ENCODE measurements around the gene CCDC50.

CCDC50 gene

DNA sequence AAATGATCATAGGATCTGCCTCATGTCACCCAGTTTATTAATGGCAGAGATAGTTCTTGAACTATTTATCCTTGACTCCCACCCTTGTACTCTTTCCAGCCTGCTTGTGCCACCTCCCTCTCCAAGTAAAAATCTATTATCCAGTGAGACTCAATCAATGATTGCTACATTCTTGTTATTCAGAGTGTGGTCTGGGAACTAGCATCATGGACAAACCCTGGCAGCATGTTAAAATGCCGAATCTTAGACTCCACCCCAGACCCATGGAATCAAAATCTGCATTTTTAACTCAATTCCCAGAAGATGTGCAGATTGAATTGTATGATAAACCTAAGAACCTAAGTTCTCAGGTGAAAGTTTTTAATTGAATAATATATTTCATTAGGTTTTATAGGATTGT lies 97.1 kb downstream of the CCDC50 start:
- no peak for DNase-seq (ENCODE audit: low read depth)

DNA sequence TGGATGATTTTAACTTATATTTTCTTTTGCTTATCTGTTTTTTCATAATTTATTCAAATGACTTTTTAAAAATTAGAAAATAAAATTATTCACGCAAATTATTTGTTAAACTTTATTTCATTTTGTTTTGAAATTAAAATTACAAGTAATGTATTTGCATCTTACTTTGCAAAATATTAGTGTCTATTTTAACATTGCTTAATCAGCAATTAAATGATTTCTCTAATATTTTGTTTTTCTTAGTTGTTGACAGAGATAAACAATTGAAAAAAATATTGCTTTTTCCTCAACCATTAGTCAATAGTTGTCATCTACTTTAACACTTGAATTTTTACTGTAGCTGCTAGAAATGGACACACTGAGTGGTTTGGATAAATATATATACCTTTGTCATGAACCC lies 99.0 kb downstream of the CCDC50 start:
- DNase-seq (ENCODE audit: low read depth) = no peak

DNA sequence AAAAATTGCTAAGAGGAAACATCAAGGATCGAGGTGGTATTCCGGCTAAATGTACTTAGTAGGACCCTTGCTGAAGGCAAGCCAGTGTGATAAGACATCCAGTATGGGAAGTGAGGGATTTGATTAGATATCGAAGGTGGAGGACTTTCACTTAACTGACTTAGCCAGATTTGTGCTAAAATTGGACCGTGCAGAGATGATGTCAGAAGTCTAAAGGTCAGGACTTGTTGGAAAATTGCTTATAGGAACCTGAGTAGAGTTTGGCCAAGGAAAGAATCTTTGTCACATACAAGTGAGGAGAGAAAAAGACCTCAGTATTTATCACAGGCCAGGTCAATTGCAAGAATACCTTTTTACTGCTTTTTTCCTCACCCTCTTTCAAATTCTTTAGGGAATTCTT lies 100.9 kb downstream of the CCDC50 start:
- no peak for DNase-seq (ENCODE audit: low read depth)

DNA sequence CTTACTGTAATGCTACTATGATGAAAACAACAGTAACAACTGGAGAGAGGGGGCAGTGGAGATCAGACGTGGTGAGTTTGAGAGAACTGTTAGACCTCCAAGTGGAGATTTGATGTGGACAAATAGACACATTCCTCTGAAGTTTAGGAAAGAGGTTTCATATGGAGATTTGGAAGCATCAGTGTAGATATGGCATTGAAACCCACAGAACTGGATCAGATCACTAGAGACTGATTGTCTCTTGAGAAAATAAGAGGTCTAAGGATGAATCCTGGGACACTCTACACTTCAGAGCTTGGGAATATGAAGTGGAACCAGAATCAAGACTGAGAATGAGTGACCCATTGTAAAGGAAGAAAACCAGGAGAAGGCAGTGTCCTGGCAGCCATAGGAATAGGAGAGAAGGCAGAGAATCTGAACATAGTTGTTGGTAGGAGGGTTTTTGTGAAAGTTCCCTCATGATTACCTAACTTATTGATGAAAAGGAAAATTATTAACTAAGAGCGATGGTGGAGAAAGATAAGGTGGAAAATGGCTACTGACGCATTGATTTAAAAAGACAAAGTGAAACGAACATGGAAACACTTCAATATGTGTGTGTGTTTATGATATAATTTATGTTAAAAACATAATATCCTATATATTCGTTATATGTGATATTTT lies 102.1 kb downstream of the CCDC50 start:
- DNase-seq (ENCODE audit: low read depth) = no peak

DNA sequence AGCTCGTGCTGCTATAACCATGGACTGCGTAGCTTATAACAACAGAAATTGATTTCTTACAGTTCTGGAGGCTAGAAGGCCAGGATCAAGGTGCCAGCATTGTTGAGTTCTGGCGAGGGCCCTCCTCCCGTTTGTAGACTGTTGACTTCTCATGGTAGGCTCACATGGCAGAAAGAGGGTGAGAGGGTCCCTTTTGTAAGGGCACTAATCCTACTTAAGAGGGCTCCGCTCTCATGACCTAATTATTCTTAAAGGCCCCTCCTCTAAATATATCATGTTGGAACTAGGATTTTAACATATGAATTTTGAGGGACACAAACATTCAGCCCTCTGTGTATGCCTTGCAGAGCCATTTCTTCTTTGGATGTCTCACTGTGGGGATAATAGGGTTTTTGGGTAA lies 103.0 kb downstream of the CCDC50 start:
- no peak for DNase-seq (ENCODE audit: low read depth)

DNA sequence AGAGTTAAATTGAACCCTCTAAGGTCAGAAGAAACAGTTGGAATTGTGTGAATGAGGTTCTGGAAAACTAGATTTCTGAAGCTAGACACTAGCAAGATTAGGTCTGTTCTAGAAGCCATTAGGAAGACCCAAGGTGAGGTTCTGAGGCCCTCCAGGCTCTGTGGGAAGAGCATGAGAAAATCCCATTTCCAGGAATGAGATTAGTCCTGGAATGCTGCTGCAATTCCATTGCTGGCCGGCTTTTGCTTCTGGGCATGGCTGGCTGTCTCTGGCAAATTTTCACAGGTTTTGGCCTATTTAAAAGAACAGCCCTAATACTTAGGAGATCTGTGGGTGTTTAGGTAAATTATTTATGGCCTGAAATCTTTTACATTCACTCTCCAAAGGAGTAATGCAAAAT lies 104.8 kb downstream of the CCDC50 start:
- no peak for DNase-seq (ENCODE audit: low read depth)

DNA sequence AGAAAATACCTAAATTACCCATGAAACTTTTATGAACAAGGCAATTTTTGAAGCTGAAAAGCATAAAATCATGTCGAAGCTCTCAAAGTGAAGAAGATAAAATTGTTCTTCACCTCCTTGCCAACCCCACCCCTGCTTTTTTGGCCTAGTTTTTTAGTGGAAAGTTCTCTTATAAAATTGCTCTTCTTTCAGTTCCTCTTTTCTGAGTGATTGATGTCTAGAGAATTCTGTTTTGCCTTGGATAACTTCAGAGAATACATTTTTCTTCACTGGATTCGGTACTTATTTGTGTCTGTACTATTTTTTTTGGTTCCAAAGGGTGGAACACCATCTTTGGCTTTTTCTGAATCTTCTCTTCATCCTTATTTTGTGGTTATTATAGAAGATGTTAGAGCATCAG lies 106.8 kb downstream of the CCDC50 start:
- no peak for DNase-seq (ENCODE audit: low read depth)

DNA sequence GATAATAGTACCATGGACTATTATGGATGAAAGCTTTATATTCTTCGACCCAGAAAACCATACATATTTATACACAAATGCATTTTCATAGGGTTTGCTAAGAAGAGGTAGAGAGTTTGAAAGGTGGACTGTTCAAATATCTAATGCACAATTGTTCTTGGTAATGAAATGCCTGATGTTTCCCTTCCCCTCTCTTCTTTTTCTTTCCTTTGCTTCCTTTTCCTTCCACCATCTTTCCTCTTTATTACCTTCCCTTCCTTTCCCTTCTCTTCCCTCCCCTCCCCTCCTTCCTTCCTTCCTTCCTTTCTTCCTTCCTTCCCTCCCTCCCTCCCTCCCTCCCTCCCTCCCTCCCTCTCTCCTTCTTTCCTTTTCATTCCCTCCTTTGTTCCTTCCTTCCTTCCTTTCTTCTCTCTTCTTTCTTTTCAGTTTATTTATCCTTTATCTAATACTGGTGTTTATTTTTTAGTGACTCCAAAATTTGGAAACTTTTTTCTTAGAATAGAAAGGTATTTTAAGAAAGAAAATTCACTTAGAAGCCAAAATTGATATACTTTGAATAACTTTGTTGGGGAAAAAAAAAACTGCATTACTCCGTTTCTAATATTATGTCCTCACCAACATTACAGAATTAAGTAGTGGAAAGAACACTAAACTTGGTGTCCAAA lies 109.1 kb downstream of the CCDC50 start:
- DNase-seq (ENCODE audit: low read depth) = no peak

DNA sequence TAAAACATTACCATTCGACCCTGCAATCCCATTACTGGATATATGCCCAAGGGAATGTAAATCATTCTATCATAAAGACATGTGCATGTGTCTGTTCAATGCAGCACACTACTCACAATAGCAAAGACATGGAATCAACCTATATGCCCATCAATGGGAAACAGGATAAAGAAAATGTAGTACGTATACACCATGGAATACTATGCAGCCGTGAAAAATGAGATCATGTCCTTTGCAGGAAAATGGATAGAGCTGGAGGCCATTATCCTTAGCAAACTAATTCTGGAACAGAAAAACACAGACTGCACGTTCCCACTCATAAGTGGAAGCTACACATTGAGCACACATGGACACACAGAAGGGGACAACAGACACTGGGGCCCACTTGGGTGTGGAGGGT lies 111.3 kb downstream of the CCDC50 start:
- DNase-seq (ENCODE audit: low read depth) = no peak

DNA sequence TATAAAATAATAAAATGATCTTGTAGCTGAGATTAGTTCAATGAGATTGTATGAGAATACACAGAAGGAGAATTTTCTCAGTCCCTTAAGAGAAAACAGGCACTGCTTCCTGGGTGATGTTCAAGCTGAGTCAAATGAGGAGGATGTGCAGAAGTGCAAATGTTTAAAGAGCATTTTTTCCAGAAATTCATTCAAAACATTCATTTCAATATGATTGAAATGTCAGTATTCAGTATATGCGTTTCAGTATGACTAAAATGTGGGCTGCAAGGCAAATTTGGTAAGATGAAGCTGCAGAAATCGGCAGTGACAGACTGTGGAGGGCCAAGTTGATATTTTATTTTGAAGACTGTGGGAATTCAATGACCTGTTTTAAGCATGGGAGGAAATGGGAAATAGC lies 112.5 kb downstream of the CCDC50 start:
- DNase-seq (ENCODE audit: low read depth) = no peak

DNA sequence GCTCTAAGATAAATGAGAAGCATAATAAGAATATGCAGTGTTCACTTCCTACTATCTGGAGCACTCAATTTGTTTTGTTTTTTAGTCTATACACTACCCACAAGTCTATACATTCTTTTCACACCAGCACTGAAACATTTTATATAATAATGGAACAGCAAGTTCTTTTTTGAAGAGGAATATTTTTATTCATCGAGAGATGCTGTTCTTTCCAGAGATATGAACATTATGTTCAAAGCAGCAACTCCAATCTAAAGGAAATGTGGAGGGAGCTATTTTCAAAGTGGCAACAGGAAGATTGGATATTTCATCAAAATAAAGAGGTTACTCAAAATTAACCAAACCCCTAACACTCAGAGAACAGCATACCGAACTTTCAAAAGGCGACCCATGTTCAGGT lies 115.4 kb downstream of the CCDC50 start:
- no peak for DNase-seq (ENCODE audit: low read depth)
